MM.1S (cell line): Measurements from ENCODE around the gene XRN1.

Experiments
- EZH2phosphoT487 ChIP-seq: fragments of 300-600 bp; sonication (generic); IDR thresholded peaks from 2 replicates; pipeline ENCODE4 v1.6.1; 2018; ENCODE audit warnings: antibody characterized with exemption, low read length
- TF ChIP-seq, protein P1 (sequence below): fragments of 300-600 bp; sonication (generic); IDR thresholded peaks from 2 replicates; pipeline ENCODE4 v1.5.1; 2016; ENCODE audit warnings: antibody characterized with exemption, low read length, mixed read lengths

DNA sequence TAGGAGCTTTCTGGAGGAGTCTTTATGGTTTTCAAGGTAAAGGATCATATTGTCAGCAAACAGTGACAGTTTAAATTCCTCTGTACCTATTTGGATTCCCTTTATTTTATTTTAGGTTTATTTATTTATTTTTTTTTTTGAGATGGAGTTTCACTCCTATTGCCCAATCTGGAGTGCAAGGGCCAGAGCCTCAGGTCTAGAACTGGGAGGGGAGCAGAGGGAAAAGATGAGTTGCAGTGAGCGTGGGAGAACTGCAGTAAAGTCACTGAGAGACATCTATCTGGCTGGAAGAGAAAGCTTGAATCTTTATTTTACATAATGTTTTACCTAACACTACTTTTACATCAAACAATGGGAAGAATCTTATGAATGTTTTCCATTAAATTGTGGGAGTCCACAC, 172.9 kb downstream of the XRN1 start:
- TF ChIP-seq, protein P1, sequence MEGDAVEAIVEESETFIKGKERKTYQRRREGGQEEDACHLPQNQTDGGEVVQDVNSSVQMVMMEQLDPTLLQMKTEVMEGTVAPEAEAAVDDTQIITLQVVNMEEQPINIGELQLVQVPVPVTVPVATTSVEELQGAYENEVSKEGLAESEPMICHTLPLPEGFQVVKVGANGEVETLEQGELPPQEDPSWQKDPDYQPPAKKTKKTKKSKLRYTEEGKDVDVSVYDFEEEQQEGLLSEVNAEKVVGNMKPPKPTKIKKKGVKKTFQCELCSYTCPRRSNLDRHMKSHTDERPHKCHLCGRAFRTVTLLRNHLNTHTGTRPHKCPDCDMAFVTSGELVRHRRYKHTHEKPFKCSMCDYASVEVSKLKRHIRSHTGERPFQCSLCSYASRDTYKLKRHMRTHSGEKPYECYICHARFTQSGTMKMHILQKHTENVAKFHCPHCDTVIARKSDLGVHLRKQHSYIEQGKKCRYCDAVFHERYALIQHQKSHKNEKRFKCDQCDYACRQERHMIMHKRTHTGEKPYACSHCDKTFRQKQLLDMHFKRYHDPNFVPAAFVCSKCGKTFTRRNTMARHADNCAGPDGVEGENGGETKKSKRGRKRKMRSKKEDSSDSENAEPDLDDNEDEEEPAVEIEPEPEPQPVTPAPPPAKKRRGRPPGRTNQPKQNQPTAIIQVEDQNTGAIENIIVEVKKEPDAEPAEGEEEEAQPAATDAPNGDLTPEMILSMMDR = no peak
- TF ChIP-seq EZH2phosphoT487 = no peak
